ENCODE results near the gene DAP3. TPM values are rescaled to one million over a fixed set of nuclear protein-coding genes. Genes with fewer than 3 reads are reported as not detected.

Gene DAP3
- total and polyA plus RNA-seq, 2 of the 8 experiments (the other 6 are each of a cell fraction or from before 2014, with no cell fraction given) = 66.3 to 87.1 TPM

- Histone ChIP-seq H2AFZ (ENCODE audit: low read length) (no peak overlapping the region), H3K79me2 (ENCODE audit: control insufficient read depth in 1 of 2, insufficient read depth in 2 of 2, low read length in 2 of 2) (no peaks in the 10 kb centered on the region), H4K91ac (replicated peaks; ENCODE audit: insufficient read length, low read length) (no peak overlapping the region), H2BK12ac (ENCODE audit: low read depth, low read length) (no peak overlapping the region), H3K79me1 (ENCODE audit: low read depth, low read length) (no peaks in the 10 kb centered on the region), H3K9me3 (ENCODE audit: insufficient read depth in 2 of 2, low read depth in 1 of 2, low read length in 1 of 2) (peaks cover 20 to 23% of the 10 kb centered on the region in 2 experiments), H3K27me3 (replicated peaks in 1 of 4; ENCODE audit: control insufficient read depth in 3 of 4, extremely low read depth in 1 of 4, insufficient read depth in 3 of 4, low read length in 3 of 4) (no peaks in the 10 kb centered on the region), H3K9ac (replicated peaks in 1 of 4; ENCODE audit: extremely low read depth in 1 of 4, low read depth in 3 of 4, low read length in 3 of 4) (no peak overlapping the region), H3K4ac (replicated peaks; ENCODE audit: insufficient read length, low read depth, low read length) (no peak overlapping the region), H3K36me3 (ENCODE audit: control insufficient read depth in 2 of 4, insufficient read depth in 4 of 4, low read length in 3 of 4) (no peaks in the 10 kb centered on the region), H3K4me1 (replicated peaks in 1 of 4; ENCODE audit: control insufficient read depth in 3 of 4, insufficient read depth in 4 of 4, low read length in 3 of 4) (peaks cover 0 to 4% (median 3%) of the 10 kb centered on the region in 4 experiments; a peak in 2 of 7 replicates), H3K18ac (ENCODE audit: extremely low read depth, low read length) (no peak overlapping the region), H3K56ac (replicated peaks; ENCODE audit: insufficient read length, low read depth, low read length) (no peak overlapping the region), H3K23me2 (ENCODE audit: low read depth, low read length) (no peaks in the 10 kb centered on the region), H4K20me1 (replicated peaks in 1 of 2; ENCODE audit: control insufficient read depth in 1 of 2, insufficient read depth in 2 of 2, low read length in 2 of 2) (no peaks in the 10 kb centered on the region), H3K14ac (ENCODE audit: insufficient read length) (no peak overlapping the region), H3K23ac (ENCODE audit: insufficient read length) (no peak overlapping the region), H2AK5ac (ENCODE audit: low read depth, low read length) (no peak overlapping the region), H2BK5ac (ENCODE audit: low read depth, low read length) (no peak overlapping the region), H2BK15ac (ENCODE audit: low read length) (no peak overlapping the region), H3K27ac (ENCODE audit: low read depth, low read length) (no peak overlapping the region), H3K4me2 (ENCODE audit: insufficient read depth in 1 of 2, low read depth in 2 of 2, low read length in 2 of 2) (no peak overlapping the region), H2BK120ac (replicated peaks; ENCODE audit: low read depth, low read length) (no peak overlapping the region), H4K8ac (ENCODE audit: extremely low read depth, insufficient read depth, low read length) (no peak overlapping the region), H4K5ac (ENCODE audit: insufficient read length, low read depth, low read length) (no peak overlapping the region), H2BK20ac (ENCODE audit: low read length) (no peak overlapping the region), H3K4me3 (ENCODE audit: extremely low read depth in 1 of 4, insufficient read depth in 2 of 4, low read depth in 3 of 4, low read length in 4 of 4) (no peak overlapping the region)
- no peak for TF ChIP-seq EP300 (IDR thresholded peaks at IDR 0.05; ENCODE audit: borderline replicate concordance in 1 of 2, low read depth in 2 of 2, low read length in 2 of 2)
- TF ChIP-seq SRF (IDR thresholded peaks at IDR 0.05; ENCODE audit: low read depth, low read length) = no peak
- TF ChIP-seq PHF8 (conservative IDR thresholded peaks at IDR 0.05; ENCODE audit: low read depth, low read length) = no peak
- TF ChIP-seq BCL11A (IDR thresholded peaks at IDR 0.05; ENCODE audit: low read depth in 2 of 2, low read length in 2 of 2) = no peak
- no peak for TF ChIP-seq TCF12 (IDR thresholded peaks at IDR 0.05; ENCODE audit: low read depth, low read length)
- TF ChIP-seq RXRA (IDR thresholded peaks at IDR 0.05; ENCODE audit: insufficient read depth, low read depth, low read length) = no peak
- TF ChIP-seq RAD21 (IDR thresholded peaks at IDR 0.05 in 1 of 2, conservative IDR thresholded peaks at IDR 0.05 in 1 of 2; ENCODE audit: low read depth in 2 of 2, low read length in 2 of 2) = no peak
- TF ChIP-seq CTBP2 (IDR thresholded peaks at IDR 0.05; ENCODE audit: borderline replicate concordance, insufficient read depth, insufficient read length, low read length) = no peak
- TF ChIP-seq POU5F1 (IDR thresholded peaks at IDR 0.05; ENCODE audit: low read depth, low read length) = no peak
- no peak for TF ChIP-seq CREB1 (IDR thresholded peaks at IDR 0.05)
- FAIRE-seq (no peak), DNase-seq (ENCODE audit: low read depth in 1 of 2, low spot score in 2 of 2) (no peak)
- ChIA-PET CTCF (ENCODE audit: partially characterized antibody) (interaction anchor here (1.1 kb wide), 1 partner anchor 45 kb away, joined by 3 read pairs; no protein-coding TSS in a partner anchor), POLR2A (ENCODE audit: partially characterized antibody) (no interaction called here)
These were observed 48.5 kb upstream of the DAP3 start for GRCh38 chr1:155640367-155640766.
